HG02973 (cell line): ENCODE data around the gene STMP1.
"Not testable (repeated sequence)": the region's sequence is repeated elsewhere in the genome, so short reads cannot be mapped to it uniquely, and the experiment has no call there.

Experiments
- ATAC-seq: cut with Tn5 transposase; IDR thresholded peaks from one replicate; pipeline ENCODE4 v1.9.1; 2021; ENCODE audit warnings: moderate library complexity; ENCODE audit not compliant: unreplicated experiment

Gene STMP1

GRCh38 chr7:135664046-135664589 is 1.8 kb downstream of the STMP1 start:
- no peak for ATAC-seq

- no peak for ATAC-seq
Observed at GRCh38 chr7:135665042-135665441, 2.7 kb downstream of the STMP1 start.

GRCh38 chr7:135666156-135666555 is 3.8 kb downstream of the STMP1 start:
- ATAC-seq = no peak

DNA sequence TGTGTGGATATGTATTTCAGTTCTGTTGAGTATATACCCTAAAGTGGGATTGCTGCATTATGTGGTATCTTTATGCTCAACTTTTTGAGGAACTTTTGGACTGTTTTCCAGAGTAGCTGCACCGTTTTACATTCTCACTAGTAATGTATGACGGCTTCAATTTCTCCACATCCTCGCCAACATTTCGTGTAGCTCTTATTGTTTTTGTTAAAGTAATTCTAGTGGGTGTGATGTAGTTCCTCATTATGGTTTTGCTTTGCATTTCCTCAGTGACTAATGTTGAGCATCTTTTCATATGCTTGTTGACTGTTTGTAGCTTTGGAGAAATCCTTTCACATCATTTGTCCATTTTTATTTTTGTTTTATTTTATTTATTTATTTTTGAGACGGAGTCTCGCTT is 4.5 kb downstream of the STMP1 start:
- ATAC-seq = no peak

DNA sequence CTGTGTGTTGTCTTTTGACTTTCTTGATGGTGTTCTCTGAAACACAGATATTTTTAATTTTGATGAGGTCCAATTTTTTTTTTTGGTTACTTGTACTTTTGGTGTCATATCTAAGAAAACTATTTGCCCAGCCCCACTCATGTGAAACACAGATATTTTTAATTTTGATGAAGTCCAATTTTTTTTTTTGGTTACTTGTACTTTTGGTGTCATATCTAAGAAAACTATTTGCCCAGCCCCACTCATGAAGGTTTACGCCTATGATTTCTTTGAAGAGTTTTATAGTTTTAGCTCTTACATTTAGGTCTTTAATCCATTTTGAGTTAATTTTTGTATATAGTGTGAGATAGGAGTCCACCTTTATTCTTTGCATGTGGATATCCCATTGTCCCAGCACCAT is 5.3 kb downstream of the STMP1 start:
- ATAC-seq = not testable (repeated sequence)

GRCh38 chr7:135668852-135669395 is 6.6 kb downstream of the STMP1 start:
- ATAC-seq = not testable (repeated sequence)

- ATAC-seq = no peak
Observed at GRCh38 chr7:135669774-135670173, 7.5 kb downstream of the STMP1 start.

DNA sequence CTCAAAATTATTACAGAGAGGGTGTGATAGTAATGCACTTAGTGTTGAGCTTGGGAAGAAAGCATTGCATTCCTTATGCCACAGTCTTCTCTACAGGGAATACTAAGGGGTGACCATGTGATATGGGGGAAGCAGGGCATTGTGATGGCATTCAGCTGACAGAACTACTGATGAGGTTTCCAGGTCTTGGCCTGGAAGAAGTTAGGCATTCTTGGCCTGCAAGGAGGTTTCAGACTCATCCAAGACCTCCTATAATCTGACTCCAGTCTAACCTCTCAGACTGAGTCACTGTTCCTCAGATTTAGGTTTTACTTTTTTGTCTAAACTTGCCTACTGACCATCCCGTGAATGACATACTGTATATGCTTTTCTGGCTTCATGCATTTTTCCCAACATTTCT is 7.9 kb downstream of the STMP1 start:
- ATAC-seq = no peak

- ATAC-seq = peak; percentile 80
Observed at GRCh38 chr7:135672560-135673359, 10.4 kb downstream of the STMP1 start.

DNA sequence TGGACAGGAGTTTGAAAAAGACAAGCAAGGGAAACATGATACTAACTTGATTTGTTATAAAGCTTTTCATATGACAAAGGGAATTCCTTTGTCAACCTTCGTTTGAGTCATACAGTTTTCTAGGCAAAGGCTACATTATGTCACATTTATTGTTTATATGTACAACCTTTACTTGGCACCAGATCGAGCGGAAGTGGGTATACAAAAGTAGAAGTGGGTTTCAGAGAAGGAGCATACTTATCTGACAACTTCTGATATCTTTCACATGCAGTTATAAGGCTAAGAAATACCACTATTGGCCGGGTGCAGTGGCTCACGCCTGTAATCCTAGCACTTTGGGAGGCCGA is 11.0 kb downstream of the STMP1 start:
- no peak for ATAC-seq

DNA sequence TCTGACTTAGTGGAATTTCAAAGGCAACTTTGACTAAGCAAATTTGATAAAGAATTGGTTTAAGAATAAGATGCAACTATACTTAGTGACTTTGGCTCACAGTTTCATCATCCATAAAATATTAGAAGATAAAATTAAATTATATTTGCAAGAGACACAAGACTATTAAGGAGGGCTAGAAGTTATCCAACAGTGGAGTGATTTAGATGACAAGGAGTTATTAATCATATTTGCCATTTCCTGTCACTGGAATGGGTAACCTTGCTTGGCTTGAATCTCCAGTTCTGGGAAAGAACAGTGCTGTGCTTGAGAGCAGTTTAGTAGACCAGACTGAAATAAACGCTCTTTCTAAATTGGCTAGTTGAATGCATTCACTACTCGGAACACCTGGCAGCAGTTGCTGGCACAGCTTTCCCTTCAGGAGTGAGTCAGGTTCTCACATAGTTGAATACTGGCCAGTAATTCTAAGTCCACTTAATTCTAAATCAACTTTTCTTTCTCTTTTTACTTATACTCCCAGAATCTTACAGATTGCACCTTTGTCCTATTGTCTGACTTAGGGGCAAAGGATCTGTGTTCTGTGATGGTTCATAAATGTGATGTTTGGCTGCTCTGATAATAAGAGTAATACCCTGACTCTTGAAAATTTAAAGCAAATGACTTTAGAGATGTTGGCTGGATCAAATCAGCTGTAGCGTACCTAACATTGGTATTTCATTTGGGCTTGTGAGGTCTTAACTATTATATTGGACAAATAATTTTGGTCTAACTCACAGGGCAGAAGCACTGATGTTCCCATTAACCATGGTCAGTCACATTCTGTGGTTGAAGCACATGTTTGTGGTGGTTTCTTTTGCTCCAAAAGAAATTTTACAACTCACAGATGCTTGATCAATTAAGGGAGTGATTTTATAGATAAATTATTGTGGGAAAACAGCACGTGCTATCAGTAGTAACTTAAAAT is 16.6 kb downstream of the STMP1 start:
- ATAC-seq = no peak

DNA sequence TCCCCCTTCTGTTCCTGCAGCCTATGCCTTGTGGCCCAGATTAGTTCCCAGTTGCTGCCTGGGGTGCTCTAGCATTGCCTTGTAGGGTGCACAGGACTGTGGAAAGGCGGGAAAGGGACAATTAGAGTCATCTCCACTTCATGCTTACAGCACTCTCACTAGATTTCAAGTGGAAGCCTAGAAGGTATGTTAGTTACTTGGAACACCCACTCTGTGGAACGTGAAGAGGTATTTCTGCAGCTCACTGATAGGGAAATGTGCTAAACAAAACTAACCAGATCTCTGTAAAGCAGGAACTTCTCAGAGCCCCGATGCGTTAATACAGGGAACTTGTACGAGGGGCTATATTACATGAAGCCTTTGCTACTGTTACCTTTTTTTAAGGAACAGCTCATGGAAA is 19.4 kb downstream of the STMP1 start:
- no peak for ATAC-seq

DNA sequence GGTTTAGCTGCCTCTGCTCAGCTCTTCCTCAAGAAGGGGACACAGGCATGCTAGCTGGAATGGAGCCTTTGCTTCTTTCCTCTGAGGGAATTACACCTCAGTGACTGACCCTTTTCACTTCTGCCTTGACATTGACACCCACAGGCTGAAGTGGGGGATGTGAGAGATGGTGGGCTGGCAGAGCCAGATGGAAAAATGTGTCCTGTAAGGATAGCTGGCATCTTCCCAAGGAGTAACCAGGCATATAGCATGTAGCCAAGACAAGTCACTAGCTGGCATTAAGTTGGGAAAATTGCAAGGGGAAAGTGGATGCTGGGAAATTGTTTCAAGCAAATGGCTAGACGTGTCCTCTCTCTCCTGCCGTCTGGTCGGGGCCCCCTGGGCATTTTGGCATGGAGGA is 19.9 kb downstream of the STMP1 start:
- ATAC-seq = no peak

DNA sequence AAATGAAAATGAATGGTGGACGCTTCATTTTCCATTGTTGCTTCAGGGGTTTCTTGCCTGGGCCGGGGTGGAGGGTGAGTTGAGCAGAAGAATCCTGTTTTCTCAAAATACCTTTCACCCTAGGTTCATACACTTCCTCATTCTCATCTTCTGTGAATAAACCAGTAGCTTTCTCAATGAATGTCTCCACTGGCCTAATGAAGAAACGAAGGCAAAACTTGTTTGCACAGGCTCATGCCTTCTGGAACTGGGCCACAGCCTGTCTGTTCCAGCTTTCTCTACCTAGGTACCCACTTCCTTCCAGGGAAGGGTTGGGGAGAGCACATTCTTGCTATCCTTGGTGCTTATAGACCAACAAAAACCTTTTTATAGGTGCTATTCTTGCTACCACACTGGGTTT is 21.3 kb downstream of the STMP1 start:
- ATAC-seq = no peak

GRCh38 chr7:135684136-135684535 is 21.8 kb downstream of the STMP1 start:
- no peak for ATAC-seq

GRCh38 chr7:135684699-135685098 is 22.4 kb downstream of the STMP1 start:
- ATAC-seq = no peak

DNA sequence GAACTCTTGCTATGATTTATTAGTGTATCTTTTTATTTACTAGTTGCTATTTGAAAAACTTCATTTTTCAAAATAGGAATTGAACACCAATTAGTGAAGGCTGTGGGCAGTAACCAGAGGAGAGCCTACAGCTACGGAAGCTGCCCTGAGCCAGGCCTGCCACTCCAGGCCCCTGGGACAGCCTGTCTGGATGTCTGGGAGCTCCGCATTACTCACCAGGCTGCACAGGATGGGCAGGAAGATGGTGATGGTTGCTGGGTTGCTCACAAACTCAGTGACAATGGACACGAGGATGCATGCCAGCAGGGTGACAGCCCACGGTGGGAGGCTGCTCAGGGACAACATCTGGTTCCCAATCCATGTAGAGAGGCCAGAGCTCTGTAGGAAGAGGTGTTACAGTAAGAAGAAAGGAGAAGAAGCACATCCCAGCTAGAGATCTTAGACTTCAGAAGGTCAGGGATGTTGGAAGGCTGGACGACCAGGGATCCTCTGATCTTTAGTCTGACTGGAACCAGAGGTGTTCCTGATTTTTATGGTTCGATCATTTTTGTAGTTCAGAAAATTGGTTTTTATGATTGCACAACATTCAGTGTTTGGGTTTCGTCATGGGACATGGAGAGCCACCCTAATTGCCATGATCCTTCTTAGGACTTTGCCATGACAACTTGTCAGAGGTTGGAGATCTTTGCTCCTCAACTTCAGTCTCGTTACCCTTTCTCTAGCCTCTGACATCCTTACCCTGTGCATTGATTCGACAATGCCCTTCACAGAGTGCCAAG is 23.2 kb downstream of the STMP1 start:
- no peak for ATAC-seq

GRCh38 chr7:135687466-135687865 is 25.2 kb downstream of the STMP1 start:
- no peak for ATAC-seq

GRCh38 chr7:135690566-135690965 is 28.3 kb downstream of the STMP1 start:
- no peak for ATAC-seq

- no peak for ATAC-seq
Observed at GRCh38 chr7:135692055-135692454, 29.7 kb downstream of the STMP1 start.

DNA sequence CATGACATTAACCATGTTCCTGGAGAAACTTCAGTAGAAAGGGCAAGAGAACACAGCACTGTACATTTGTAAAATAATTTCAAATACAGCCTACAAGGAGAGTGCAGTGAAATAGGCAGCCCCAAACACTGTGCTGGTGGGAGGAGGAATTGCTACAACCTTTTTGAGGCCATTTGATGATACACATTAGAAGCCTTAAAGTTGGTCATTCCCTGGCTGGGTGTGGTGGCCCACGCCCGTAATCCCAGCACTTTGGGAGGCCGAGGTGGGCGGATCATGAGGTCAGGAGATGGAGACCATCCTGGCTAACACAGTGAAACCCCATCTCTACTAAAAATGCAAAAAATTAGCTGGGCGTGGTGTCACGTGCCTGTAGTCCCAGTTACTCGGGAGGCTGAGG is 30.3 kb downstream of the STMP1 start:
- ATAC-seq = not testable (repeated sequence)
